GM18520 (cell line): Measurements from ENCODE around the gene ILF2.
"Not testable (repeated sequence)": the region's sequence is repeated elsewhere in the genome, so short reads cannot be mapped to it uniquely, and the experiment has no call there.

Source experiments
- ATAC-seq: cut with Tn5 transposase; IDR thresholded peaks from one replicate; pipeline ENCODE4 v1.9.1; 2021; ENCODE audit not compliant: unreplicated experiment

The ILF2 gene

DNA sequence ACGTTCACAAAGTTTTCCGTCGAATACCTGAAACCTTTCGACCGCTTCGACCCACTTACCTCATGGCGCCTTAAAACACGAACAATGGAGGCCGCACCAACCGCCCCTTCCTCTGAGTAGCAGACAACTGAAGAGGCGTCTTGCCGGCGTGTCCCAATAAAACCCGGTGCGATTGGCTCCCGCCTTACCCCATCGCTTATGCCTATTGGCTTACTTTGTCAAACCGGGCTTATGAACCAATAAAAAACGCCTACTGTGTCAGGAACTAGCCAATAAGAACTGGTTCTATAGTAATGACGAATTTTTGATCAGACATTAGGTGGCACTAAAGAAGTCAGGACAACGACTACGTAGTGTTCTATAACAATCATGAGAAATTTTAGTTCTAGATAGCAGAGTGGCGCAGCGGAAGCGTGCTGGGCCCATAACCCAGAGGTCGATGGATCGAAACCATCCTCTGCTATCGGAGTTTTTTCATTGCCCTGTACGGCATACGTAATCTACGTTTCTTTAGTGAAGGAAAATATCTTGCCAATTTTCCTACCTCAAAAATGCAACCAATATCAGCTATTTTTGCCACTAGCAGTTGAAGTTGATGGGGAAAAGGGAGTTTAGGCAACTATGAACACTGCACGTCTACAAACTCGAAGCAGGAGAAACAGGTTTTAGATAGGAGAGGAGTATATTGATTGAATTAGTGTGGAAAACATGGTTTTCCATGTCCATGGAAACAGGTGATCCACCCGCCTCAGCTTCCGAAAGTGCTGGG, at the start of gene ILF2:
Gene ILF2, minus strand, starts transcription at position 135 of the 769 bp plus-strand sequence. Its CDS starts 71 bp downstream, at position 64.
- ATAC-seq, result peak; percentile 96

DNA sequence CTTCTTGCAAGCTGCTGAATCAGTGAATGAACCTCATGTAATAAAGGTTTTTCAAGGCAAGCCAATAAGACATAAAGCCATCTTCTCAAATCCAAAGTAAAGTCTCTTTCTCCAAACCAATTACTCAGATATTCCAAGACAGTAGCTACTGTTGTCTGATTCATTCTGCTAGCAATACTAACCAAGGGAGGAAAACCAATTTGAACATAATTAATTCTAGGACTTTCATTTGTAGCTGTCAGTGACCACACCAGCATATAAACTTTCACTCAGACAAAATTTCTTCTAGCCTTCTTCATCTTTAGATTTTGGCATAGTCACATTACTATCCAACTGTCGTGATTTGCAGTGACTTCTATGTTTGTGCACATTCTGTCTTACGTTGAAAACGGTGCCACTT, 46.5 kb upstream of the ILF2 start:
- no peak for ATAC-seq

DNA sequence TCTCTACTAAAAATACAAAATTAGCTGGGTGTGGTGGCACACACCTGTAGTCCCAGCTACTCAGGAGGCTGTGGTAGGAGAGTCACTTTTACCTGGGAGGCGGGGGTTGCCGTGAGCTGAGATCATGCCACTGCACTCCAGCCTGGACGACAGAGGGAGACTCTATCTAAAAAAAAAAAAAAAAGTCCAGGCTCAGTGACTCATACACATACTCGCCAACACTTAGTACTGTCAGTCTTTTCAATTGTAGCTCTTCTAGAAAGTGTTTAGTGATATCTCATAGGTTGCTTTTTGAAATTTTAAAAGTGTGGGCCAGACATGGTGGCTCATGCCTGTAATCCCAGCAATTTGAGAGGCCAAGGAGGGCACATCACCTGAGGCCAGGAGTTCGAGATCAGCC, 45.4 kb upstream of the ILF2 start:
- ATAC-seq, result not testable (repeated sequence)

DNA sequence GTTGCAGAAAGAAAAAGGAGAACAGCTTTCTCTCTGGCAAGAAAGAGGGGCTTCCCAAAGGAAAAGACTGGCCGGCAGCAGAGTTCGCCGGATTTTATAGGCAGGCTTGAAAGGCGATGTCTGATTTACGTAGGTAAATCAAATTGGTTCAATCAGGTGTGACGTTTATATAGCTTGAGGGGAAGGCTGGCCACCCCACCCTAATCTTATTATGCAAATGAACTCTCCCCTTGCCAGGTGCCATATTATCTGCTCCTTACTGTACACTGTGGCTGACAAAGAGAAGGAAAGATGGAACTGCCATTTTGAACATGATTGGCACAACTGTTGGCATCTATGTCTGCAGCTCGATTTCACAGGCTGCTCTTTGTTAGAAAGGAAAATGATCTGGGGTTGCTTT, 40.2 kb upstream of the ILF2 start:
- ATAC-seq, result no peak

DNA sequence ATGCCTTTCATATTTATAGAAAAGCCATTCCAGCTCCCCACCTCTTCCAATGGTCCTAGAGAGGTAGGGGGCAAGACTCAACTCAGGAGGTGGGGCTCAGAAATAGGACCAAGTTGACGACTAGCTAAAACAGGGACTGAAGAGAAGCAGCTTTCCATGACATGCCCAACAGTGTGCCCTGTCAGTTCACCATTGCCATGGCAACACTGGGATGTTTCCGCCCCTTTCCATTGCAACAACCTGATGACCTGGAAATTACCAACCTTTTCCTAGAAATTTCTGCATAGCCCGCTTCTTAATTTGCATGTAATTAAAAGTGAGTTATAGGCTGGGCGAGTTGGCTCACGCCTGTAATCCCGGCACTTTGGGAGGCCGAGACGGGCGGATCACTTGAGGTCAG, 34.7 kb upstream of the ILF2 start:
- ATAC-seq, result no peak

DNA sequence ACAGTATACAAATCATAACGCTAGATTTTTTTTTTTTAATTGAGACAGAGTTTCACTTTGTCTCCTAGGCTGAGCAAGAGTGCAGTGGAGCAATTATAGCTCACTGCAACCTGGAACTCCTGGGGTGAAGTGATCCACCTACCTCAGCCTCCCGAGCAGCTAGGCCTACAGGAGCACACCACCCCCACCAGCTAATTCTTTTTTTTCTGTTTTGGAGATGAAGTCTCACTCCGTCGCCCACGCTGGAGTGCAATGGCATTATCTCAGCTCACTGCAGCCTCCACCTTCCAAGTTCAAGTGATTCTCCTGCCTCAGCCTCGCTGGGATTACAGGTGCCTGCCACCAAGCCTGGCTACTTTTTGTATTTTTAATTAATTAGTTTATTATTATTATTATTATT, 29.0 kb upstream of the ILF2 start:
- ATAC-seq, result no peak

GRCh38 chr1:153698923-153699714, 28.3 kb upstream of the ILF2 start:
- no peak for ATAC-seq

- ATAC-seq, result no peak
These were observed 27.5 kb upstream of the ILF2 start for GRCh38 chr1:153698020-153698922.

DNA sequence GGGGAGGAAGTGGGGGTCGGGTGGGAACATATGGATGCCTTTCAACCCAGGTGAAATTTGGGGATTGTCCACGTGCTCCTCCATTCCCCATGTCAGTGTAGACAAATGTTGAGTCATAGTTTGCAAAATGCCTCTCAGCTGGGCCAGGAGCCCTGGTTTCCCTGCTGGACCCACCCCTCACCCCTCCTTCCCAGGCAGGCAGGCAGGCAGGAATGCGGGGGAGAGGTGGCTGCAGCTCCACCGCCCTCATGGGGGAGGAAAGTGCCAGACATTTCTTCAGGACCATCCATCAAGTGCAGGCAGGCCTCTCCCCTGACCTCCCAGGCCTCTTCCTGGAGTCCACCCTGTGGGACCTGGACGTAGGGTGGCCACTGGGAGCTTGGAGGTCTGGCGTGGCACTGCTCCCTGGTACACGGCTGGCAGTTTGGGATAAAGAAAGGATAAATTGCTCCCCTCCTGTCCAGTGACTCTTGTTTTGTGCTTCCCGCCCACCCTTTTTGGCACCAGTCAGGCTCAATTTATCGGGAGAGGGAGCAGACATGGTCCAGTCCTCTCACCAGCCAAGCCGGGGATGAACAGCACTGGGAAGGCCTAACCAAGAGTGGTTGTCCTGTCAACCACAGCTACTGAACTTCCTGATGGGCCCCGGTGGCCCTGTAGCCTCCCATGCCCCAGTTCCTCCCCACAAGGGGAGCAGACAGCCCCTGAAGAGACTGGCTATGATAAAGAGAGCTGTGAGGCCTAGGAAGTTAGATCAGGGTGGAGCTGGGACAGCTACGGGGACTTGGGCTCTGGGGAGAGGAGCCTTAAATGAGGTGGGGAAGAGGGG, 26.6 kb upstream of the ILF2 start:
- no peak for ATAC-seq

GRCh38 chr1:153696741-153697140, 25.9 kb upstream of the ILF2 start:
- ATAC-seq, result no peak

DNA sequence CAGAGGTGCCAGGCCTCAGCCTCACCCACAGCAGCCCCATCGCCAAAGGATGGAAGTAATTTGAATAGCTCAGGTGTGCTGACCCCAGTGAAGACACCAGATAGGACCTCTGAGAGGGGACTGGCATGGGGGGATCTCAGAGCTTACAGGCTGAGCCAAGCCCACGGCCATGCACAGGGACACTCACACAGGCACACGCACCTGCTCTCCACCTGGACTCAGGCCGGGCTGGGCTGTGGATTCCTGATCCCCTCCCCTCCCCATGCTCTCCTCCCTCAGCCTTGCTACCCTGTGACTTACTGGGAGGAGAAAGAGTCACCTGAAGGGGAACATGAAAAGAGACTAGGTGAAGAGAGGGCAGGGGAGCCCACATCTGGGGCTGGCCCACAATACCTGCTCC, 22.7 kb upstream of the ILF2 start:
- ATAC-seq, result no peak

DNA sequence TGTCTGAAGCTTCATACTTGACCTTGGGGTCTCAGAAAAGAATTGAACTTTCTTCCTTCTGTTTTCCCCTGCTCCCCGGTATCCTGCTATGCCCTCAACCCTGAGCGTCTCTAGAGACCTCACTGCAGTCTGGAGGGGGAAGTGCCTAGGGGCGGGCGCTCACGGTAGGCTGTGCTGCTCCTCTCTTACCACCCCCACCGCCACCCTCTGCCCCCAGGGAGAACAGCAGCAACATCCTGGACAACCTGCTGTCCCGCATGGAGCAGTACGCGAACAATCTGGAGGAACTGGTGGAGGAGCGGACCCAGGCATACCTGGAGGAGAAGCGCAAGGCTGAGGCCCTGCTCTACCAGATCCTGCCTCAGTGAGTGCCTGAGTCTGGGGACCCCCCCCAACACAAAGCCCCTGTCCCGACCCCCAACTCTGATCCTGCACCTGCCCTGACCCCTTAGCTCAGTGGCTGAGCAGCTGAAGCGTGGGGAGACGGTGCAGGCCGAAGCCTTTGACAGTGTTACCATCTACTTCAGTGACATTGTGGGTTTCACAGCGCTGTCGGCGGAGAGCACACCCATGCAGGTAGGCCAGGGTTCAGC, 18.0 kb upstream of the ILF2 start:
- no peak for ATAC-seq

- no peak for ATAC-seq
These were observed 17.5 kb upstream of the ILF2 start for GRCh38 chr1:153688276-153688675.

DNA sequence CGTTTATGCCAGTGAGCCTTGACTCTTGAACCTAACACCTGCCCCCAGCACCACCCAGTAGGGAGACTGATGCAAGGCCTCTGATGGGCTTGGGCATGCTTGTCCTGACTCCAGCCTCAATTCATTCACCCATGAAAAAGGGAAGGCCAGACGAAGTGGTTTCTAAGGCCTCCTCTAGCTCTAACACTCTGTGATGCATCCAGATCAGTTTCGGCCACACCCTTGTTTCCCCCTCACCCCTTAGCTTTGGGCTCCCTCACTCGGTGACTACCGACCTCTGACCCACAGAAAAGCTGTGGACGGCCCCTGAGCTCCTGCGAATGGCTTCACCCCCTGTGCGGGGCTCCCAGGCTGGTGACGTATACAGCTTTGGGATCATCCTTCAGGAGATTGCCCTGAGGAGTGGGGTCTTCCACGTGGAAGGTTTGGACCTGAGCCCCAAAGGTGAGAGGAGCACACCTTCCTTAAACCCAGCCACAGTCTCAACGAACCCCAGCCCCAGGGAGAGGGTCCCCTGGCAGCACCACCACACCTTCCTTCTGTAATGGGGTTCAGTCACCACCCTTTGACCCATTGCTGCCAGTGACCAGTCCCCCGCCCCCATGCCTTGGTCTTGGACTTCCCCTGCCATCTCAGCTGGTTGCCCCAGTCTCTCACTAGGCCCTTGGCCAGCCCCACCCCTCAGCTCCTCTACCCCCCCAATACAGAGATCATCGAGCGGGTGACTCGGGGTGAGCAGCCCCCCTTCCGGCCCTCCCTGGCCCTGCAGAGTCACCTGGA, 16.7 kb upstream of the ILF2 start:
- ATAC-seq, result no peak

DNA sequence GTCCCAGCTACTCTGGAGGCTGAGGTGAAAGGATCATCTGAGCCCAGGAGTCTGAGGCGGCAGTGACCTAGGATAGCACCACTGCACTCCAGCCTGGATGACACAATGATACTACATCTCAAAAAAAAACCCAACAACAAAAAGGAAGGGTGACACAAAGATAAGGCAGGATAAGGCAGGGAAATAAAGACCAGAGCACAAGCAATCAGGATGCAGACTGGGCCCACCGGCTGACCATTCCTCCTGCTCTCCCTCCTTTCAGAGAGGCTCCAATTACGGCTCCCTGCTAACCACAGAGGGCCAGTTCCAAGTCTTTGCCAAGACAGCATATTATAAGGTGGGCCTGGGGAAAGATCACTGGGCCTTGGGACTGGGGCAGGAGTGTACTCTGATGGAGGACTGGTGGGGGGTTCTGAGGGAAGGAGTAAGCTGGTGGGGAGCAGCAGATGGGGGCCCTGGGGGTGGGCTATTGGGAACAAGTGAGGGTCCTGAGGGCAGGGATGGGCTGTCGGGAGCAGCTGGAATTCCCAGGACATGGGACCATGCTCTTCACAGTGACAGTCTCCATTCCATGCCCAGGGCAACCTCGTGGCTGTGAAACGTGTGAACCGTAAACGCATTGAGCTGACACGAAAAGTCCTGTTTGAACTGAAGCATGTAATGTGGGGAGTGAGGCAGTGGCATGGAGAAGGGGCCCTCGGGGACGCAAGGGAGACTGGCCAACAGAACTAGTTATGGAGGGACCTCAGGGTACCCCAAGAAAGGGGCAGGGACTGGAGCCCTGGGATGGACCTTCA, 14.9 kb upstream of the ILF2 start:
- ATAC-seq, result no peak

- no peak for ATAC-seq
These were observed 14.1 kb upstream of the ILF2 start for GRCh38 chr1:153684892-153685291.

DNA sequence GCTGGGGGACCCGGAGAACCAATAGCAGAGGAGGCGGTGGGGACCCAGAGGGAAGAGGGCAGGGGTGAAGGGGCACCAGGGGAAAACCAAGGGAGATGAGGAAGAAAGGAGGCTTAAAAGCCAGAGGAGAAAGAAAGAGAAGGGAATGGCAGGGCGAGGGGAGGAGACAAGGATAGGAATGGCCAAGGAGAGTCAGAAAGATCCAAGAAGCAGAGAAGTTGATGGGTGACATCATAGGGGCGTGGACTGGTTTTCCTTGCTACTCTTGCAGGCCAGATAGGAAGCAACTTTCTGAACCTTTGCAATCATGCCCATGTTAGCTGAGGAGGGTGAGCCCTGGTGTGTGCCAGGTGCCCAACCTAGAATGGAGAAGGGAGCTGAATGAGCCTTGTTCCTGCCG, 13.1 kb upstream of the ILF2 start:
- no peak for ATAC-seq

- no peak for ATAC-seq
These were observed 11.9 kb upstream of the ILF2 start for GRCh38 chr1:153682730-153683129.

DNA sequence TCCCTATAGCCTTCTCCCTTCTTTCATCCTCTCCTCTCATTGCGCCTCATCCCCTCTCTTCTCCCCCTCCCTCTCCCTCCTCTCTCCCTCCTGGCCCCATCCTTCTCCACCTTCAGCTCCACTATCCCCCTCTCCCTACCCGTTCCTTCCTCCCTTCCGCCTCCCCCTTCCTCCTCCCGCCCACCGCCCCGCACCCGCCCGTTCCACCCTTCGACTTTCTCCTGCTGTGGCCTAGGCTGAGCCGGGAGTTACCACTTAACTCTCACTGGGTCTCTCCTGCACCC, 9.3 kb upstream of the ILF2 start:
- no peak for ATAC-seq
